HG03457 (cell line): Measurements from ENCODE around the gene KCNJ16.

Source experiments
- ATAC-seq: cut with Tn5 transposase; IDR thresholded peaks from one replicate; pipeline ENCODE4 v1.9.1; 2021; ENCODE audit warnings: moderate number of reproducible peaks; ENCODE audit not compliant: unreplicated experiment

The KCNJ16 gene

GRCh38 chr17:70067134-70067533 is 7.9 kb upstream of the KCNJ16 start:
- no peak for ATAC-seq

GRCh38 chr17:70070305-70071027 is 4.6 kb upstream of the KCNJ16 start:
- no peak for ATAC-seq

GRCh38 chr17:70071127-70071526 is 3.9 kb upstream of the KCNJ16 start:
- no peak for ATAC-seq

GRCh38 chr17:70071620-70072019 is 3.4 kb upstream of the KCNJ16 start:
- ATAC-seq, result no peak

- ATAC-seq, result no peak
Measured at GRCh38 chr17:70072546-70073309, 2.3 kb upstream of the KCNJ16 start.

GRCh38 chr17:70073310-70073709 is 1.7 kb upstream of the KCNJ16 start:
- no peak for ATAC-seq

GRCh38 chr17:70073799-70074198 is 1.2 kb upstream of the KCNJ16 start:
- no peak for ATAC-seq

- ATAC-seq, result no peak
Measured at GRCh38 chr17:70074236-70074830, 692 bp upstream of the KCNJ16 start.

- ATAC-seq, result no peak
Measured at GRCh38 chr17:70076189-70076588, 1.2 kb downstream of the KCNJ16 start.

- ATAC-seq, result no peak
Measured at GRCh38 chr17:70076831-70077230, 1.8 kb downstream of the KCNJ16 start.

- no peak for ATAC-seq
Measured at GRCh38 chr17:70078549-70078948, 3.5 kb downstream of the KCNJ16 start.

- no peak for ATAC-seq
Measured at GRCh38 chr17:70078994-70079531, 4.0 kb downstream of the KCNJ16 start.

GRCh38 chr17:70080541-70081347 is 5.7 kb downstream of the KCNJ16 start:
- ATAC-seq, result no peak

- ATAC-seq, result no peak
Measured at GRCh38 chr17:70081885-70082284, 6.9 kb downstream of the KCNJ16 start.

GRCh38 chr17:70084476-70084875 is 9.5 kb downstream of the KCNJ16 start:
- no peak for ATAC-seq

- no peak for ATAC-seq
Measured at GRCh38 chr17:70086516-70086915, 11.5 kb downstream of the KCNJ16 start.

- ATAC-seq, result no peak
Measured at GRCh38 chr17:70089513-70090148, 14.6 kb downstream of the KCNJ16 start.

- ATAC-seq, result no peak
Measured at GRCh38 chr17:70091005-70091568, 16.1 kb downstream of the KCNJ16 start.

GRCh38 chr17:70091696-70092095 is 16.7 kb downstream of the KCNJ16 start:
- ATAC-seq, result no peak

GRCh38 chr17:70093163-70093562 is 18.1 kb downstream of the KCNJ16 start:
- ATAC-seq, result no peak
